Naive thymus-derived CD4-positive, alpha-beta T cell (primary cell): ENCODE measurements around the gene TCF7. TPM values are rescaled to one million over a fixed set of nuclear protein-coding genes. Genes with fewer than 3 reads are reported as not detected.

Experiments used
- ATAC-seq: fragments of 150-1000 bp; cut with Tn5 transposase; 2 replicates; pipeline ENCODE4 v1.10.0; 2021; ENCODE audit warnings: mild to moderate bottlenecking, moderate library complexity
- CTCF ChIA-PET: fragments of 350-600 bp; sonication (Branson Sonifier 250); formaldehyde crosslinking; loops from one replicate; lab custom pipeline; 2021; ENCODE audit warnings: antibody characterized with exemption; lab: Charles Lee
- POLR2A ChIA-PET: fragments of 350-600 bp; sonication (Branson Sonifier 250); formaldehyde crosslinking; loops from one replicate; lab custom pipeline; 2021; ENCODE audit warnings: antibody characterized with exemption, inconsistent platforms; lab: Charles Lee
- DNase-seq, 9 donors: peaks; one replicate each; pipeline versions ENCODE4 v3.0.0 to v3.0.0-alpha.2; 2020 to 2022; ENCODE audit warnings: mixed read lengths in 1 of 9
- H3K27ac ChIP-seq: one replicate; pipeline ENCODE4 v1.7.0; 2013; ENCODE audit warnings: mild to moderate bottlenecking, low read depth, low read length, moderate library complexity
- H3K27me3 ChIP-seq, 2 donors: one replicate each; pipeline ENCODE4 v1.7.0; 2013; ENCODE audit warnings: low read length in 2 of 2, mild to moderate bottlenecking in 2 of 2, moderate library complexity in 2 of 2; ENCODE audit not compliant: control insufficient read depth in 2 of 2, insufficient read depth in 2 of 2
- H3K36me3 ChIP-seq, 3 experiments: 1 replicate in 2 of 3; 2 replicates in 1 of 3; pipeline ENCODE4 v1.7.0; 2013; ENCODE audit warnings: low read length in 3 of 3, mild to moderate bottlenecking in 3 of 3, moderate library complexity in 1 of 3; ENCODE audit not compliant: insufficient read depth in 3 of 3, control insufficient read depth in 2 of 3
- H3K4me1 ChIP-seq, 2 donors: one replicate each; pipeline ENCODE4 v1.7.0; 2013; ENCODE audit warnings: low read length in 2 of 2, mild to moderate bottlenecking in 2 of 2, moderate library complexity in 1 of 2; ENCODE audit not compliant: control insufficient read depth in 2 of 2, insufficient read depth in 2 of 2
- H3K4me3 ChIP-seq: 2 replicates; pipeline ENCODE4 v1.7.0; 2013; ENCODE audit warnings: mild to moderate bottlenecking, low read length
- H3K9me3 ChIP-seq, 3 experiments: 1 replicate in 2 of 3; 2 replicates in 1 of 3; pipeline ENCODE4 v1.7.0; 2013; ENCODE audit warnings: low read length in 3 of 3; ENCODE audit not compliant: control insufficient read depth in 2 of 3
- H3K27ac Mint-ChIP-seq, 9 donors: one replicate each; pipeline ENCODE4 v1.8.0; 2020 to 2022; ENCODE audit warnings: mixed read lengths in 9 of 9, mild to moderate bottlenecking in 8 of 9, moderate library complexity in 5 of 9, inconsistent platforms in 2 of 9
- H3K27me3 Mint-ChIP-seq, 5 donors: one replicate each; pipeline ENCODE4 v1.8.0; 2021 to 2022; ENCODE audit warnings: mixed read lengths in 5 of 5, mild to moderate bottlenecking in 1 of 5
- H3K36me3 Mint-ChIP-seq, 5 donors: one replicate each; pipeline ENCODE4 v1.8.0; 2020 to 2022; ENCODE audit warnings: mixed read lengths in 5 of 5, mild to moderate bottlenecking in 3 of 5, inconsistent platforms in 1 of 5
- H3K4me1 Mint-ChIP-seq, 7 donors: one replicate each; pipeline ENCODE4 v1.8.0; 2020 to 2022; ENCODE audit warnings: mixed read lengths in 7 of 7, mild to moderate bottlenecking in 3 of 7, inconsistent platforms in 1 of 7
- H3K4me3 Mint-ChIP-seq, 10 donors: one replicate each; pipeline ENCODE4 v1.8.0; 2020 to 2022; ENCODE audit warnings: mild to moderate bottlenecking in 10 of 10, mixed read lengths in 10 of 10, moderate library complexity in 6 of 10, inconsistent platforms in 2 of 10
- H3K9me3 Mint-ChIP-seq, 11 donors: one replicate each; pipeline ENCODE4 v1.8.0; 2020 to 2022; ENCODE audit warnings: mixed read lengths in 11 of 11, mild to moderate bottlenecking in 4 of 11, inconsistent platforms in 1 of 11, moderate library complexity in 1 of 11
- intact Hi-C, 2 donors: fragments of 100-400 bp; cut with micrococcal nuclease; formaldehyde crosslinking; loops; one replicate each; pipeline ENCODE4 v1.15.1; 2023
- polyA plus RNA-seq, 2 donors: library from polyadenylated mRNA; unstranded; fragments of 300-500 nt; fragmentation: Illumina TruSeq; gene quantifications; one replicate each; pipeline ENCODE4 v1.2.3, GENCODE V29; 2021
- total RNA-seq, 6 experiments: library from RNA in 5 of 6; stranded (reverse) in 5 of 6; gene quantifications; 1 replicate in 5 of 6; 2 replicates in 1 of 6; pipeline ENCODE4 v1.2.3 and lab custom pipeline; 2021 to 2026

The TCF7 gene
- total and polyA plus RNA-seq, 7 experiments from 2014 or later: 203 to 1,066 (median 560) TPM

GRCh38 chr5:134177369-134178095, 63.1 kb downstream of the TCF7 start:
- Histone ChIP-seq H3K4me1 (peaks cover 22 to 25% of the 10 kb centered on the region in 2 donors), H3K27me3 (no peaks in the 10 kb centered on the region), H3K27ac (peak overlapping the region; percentile 100), H3K4me3 (peak overlapping the region; percentile 96), H3K36me3 (peaks cover 0 to 18% (median under 1%) of the 10 kb centered on the region in 3 experiments), H3K9me3 (no peaks in the 10 kb centered on the region)
- intact Hi-C loops: loop anchor here (1.0 to 5.0 kb wide), 15 partner anchors 15 to 1095 kb away; partner anchors contain the start of genes C5orf15 (in 1 of the 2), C5orf24 (in 1 of the 2), CAMLG (in 1 of the 2) and JADE2 (in 1 of the 2)
- no peak for ATAC-seq
- peak in 2 of 9 donors; percentile 31 to 39 for DNase-seq
- peak overlapping the region; percentile 98 to 99 (median 98) for H3K27ac Mint-ChIP-seq
- CTCF ChIA-PET: interaction anchor here (0.5 to 1.6 kb wide), 4 partner anchors 14 to 150 kb away, joined by 3 to 8 read pairs (median 4); partner anchors contain the start of gene PPP2CA
- POLR2A ChIA-PET: interaction anchor here (0.5 to 12.1 kb wide), 29 partner anchors 8 to 1126 kb away, joined by 3 to 164 read pairs (median 5); partner anchors contain the start of genes CDKL3, HSPA4, PPP2CA and VDAC1
- H3K4me3 Mint-ChIP-seq: peak overlapping the region; percentile 90 to 99 (median 97)
- peaks cover 0 to 12% (median 0%) of the 10 kb centered on the region in 11 donors for H3K9me3 Mint-ChIP-seq
- peaks cover 0 to 12% (median 5%) of the 10 kb centered on the region in 5 donors for H3K36me3 Mint-ChIP-seq
- H3K27me3 Mint-ChIP-seq: peaks cover 0 to 4% (median 0%) of the 10 kb centered on the region in 5 donors
- peaks cover 20 to 31% (median 25%) of the 10 kb centered on the region in 7 donors for H3K4me1 Mint-ChIP-seq

DNA sequence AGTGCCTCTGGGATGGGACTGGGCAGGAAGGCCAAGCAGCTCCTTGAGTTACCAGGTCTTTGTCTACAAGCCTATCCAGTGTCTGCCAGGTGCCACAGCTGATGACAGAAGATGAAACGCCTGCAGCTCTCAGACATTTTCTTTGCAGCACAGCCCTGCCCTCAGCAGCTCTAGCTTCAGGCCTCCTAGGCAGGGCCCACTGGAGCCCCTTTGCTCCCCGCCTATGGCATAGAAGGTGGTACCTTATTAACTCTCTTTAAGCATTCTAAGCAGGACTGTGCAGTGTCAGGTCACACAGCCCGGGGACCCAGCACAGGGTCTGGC, 63.6 kb downstream of the TCF7 start:
- Mint-ChIP-seq H3K27me3 (peaks cover 0 to 4% (median 0%) of the 10 kb centered on the region in 5 donors), H3K27ac (peak overlapping the region in 7 of 9 donors; percentile 98 to 99 (median 98)), H3K9me3 (peaks cover 0 to 10% (median 0%) of the 10 kb centered on the region in 11 donors), H3K36me3 (peaks cover 0 to 10% (median 5%) of the 10 kb centered on the region in 5 donors), H3K4me1 (peaks cover 19 to 27% (median 22%) of the 10 kb centered on the region in 7 donors), H3K4me3 (peak overlapping the region; percentile 90 to 99 (median 97))
- peaks cover 21 to 25% of the 10 kb centered on the region in 2 donors for H3K4me1 ChIP-seq
- no peaks in the 10 kb centered on the region for H3K9me3 ChIP-seq
- ATAC-seq: no peak
- POLR2A ChIA-PET: interaction anchor here (0.5 to 12.1 kb wide), 13 partner anchors 10 to 1126 kb away, joined by 3 to 164 read pairs (median 11); partner anchors contain the start of genes HSPA4, PPP2CA and VDAC1
- H3K27me3 ChIP-seq: no peaks in the 10 kb centered on the region
- CTCF ChIA-PET: interaction anchor here (0.5 to 1.6 kb wide), 3 partner anchors 47 to 151 kb away, joined by 4 to 8 read pairs (median 5); partner anchors contain the start of gene PPP2CA
- intact Hi-C loops: loop anchor here in 1 of 2 donors (5.0 kb wide), 2 partner anchors 669 to 1096 kb away; partner anchors contain the start of gene C5orf24
- DNase-seq: no peak
- H3K36me3 ChIP-seq: peaks cover 0 to 14% (median 0%) of the 10 kb centered on the region in 3 experiments
- no peak overlapping the region for H3K27ac ChIP-seq
- no peak overlapping the region for H3K4me3 ChIP-seq

DNA sequence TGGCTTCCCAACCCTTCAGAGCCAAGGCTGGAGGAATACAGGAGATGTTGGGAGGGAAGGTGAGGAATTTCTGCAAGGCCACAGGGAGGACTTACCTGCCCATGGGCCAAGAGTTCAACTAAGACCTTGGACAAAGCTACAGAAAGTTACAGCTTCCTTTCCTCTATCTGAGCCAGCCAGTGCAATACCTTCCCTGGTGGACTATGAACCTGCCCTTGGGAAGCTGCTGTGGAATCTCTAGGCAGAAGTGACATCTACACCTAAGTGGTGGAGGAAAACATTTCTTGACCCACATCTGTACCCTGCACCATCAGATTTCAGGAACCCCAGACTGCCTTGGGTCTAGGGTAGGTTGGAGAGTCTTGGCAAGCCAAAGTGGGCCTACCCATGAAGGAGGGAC, 69.0 kb downstream of the TCF7 start:
- no peaks in the 10 kb centered on the region for H3K36me3 Mint-ChIP-seq
- H3K27ac ChIP-seq: no peak overlapping the region
- H3K27me3 ChIP-seq: no peaks in the 10 kb centered on the region
- no peaks in the 10 kb centered on the region for H3K4me1 ChIP-seq
- H3K27me3 Mint-ChIP-seq: peaks cover 0 to 4% (median 0%) of the 10 kb centered on the region in 5 donors
- H3K9me3 ChIP-seq: no peaks in the 10 kb centered on the region
- no peak overlapping the region for H3K4me3 Mint-ChIP-seq
- ChIA-PET POLR2A (interaction anchor here (0.6 to 1.2 kb wide), 3 partner anchors 9 to 344 kb away, joined by 3 to 4 read pairs (median 4); partner anchors contain the start of gene PPP2CA), CTCF (interaction anchor here (0.5 to 4.5 kb wide), 11 partner anchors 15 to 683 kb away, joined by 3 to 30 read pairs (median 4); no protein-coding TSS in a partner anchor)
- H3K4me1 Mint-ChIP-seq: peaks cover 0 to 5% (median 0%) of the 10 kb centered on the region in 7 donors
- intact Hi-C loops: no loop called here
- H3K36me3 ChIP-seq: no peaks in the 10 kb centered on the region
- ATAC-seq (no peak), DNase-seq (no peak)
- no peak overlapping the region for H3K4me3 ChIP-seq
- H3K27ac Mint-ChIP-seq: no peak overlapping the region
- H3K9me3 Mint-ChIP-seq: no peaks in the 10 kb centered on the region

GRCh38 chr5:134184155-134185135, 70.0 kb downstream of the TCF7 start:
- POLR2A ChIA-PET: interaction anchor here (0.8 to 3.1 kb wide), 4 partner anchors 14 to 50 kb away, joined by 3 to 16 read pairs (median 4); partner anchors contain the start of gene PPP2CA
- CTCF ChIA-PET: interaction anchor here (0.5 to 4.5 kb wide), 14 partner anchors 9 to 682 kb away, joined by 3 to 30 read pairs (median 3); no protein-coding TSS in a partner anchor

DNA sequence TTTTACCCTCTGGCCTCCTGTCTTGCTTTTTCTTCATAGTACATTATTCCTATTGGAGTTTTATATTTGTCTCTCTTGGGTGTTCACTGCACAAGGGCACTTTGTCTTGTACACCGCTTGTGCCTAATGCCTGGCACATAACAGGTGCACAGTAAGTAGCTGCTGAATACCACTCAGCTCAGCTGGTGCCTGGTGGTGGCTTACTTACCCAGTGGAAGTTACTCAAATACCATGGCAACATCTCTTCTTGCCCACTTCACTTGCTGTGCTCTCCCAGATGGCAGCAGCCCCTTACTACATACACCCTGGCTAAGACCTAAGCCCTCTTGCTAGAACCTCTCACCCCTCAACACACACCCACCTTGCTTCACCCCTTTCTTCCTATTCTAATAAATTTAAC, 73.6 kb downstream of the TCF7 start:
- H3K36me3 ChIP-seq: no peaks in the 10 kb centered on the region
- no peak overlapping the region for H3K27ac ChIP-seq
- Mint-ChIP-seq H3K27ac (peak overlapping the region in 1 of 9 donors; percentile 48), H3K36me3 (peaks cover 0 to 6% (median 0%) of the 10 kb centered on the region in 5 donors), H3K4me1 (peaks cover 0 to 7% (median 0%) of the 10 kb centered on the region in 7 donors), H3K4me3 (no peak overlapping the region), H3K27me3 (no peaks in the 10 kb centered on the region), H3K9me3 (no peaks in the 10 kb centered on the region)
- POLR2A ChIA-PET: interaction anchor here (1.3 to 3.0 kb wide), 2 partner anchors 11 to 38 kb away, joined by 5 to 14 read pairs; partner anchors contain the start of gene SKP1
- ATAC-seq (no peak), DNase-seq (no peak)
- CTCF ChIA-PET: interaction anchor here (0.6 kb wide), 2 partner anchors 21 to 40 kb away, joined by 4 read pairs; no protein-coding TSS in a partner anchor
- H3K4me3 ChIP-seq: no peak overlapping the region
- intact Hi-C loops: no loop called here
- no peaks in the 10 kb centered on the region for H3K4me1 ChIP-seq
- H3K9me3 ChIP-seq: no peaks in the 10 kb centered on the region
- no peaks in the 10 kb centered on the region for H3K27me3 ChIP-seq

More at GRCh38 chr5:134184155-134185135, 70.0 kb downstream of the TCF7 start:
- Histone ChIP-seq H3K27ac (no peak overlapping the region), H3K27me3 (no peaks in the 10 kb centered on the region), H3K36me3 (no peaks in the 10 kb centered on the region), H3K9me3 (no peaks in the 10 kb centered on the region), H3K4me3 (no peak overlapping the region), H3K4me1 (no peaks in the 10 kb centered on the region)
- Mint-ChIP-seq H3K4me3 (no peak overlapping the region), H3K27me3 (peaks cover 0 to 4% (median 0%) of the 10 kb centered on the region in 5 donors), H3K36me3 (no peaks in the 10 kb centered on the region), H3K4me1 (peaks cover 0 to 5% (median 0%) of the 10 kb centered on the region in 7 donors), H3K27ac (peak overlapping the region in 1 of 9 donors; percentile 16), H3K9me3 (no peaks in the 10 kb centered on the region)
- DNase-seq: peak; percentile 52 to 83 (median 65)
- ATAC-seq: peak; percentile 94
- intact Hi-C loops: loop anchor here (1.0 to 2.0 kb wide), 6 partner anchors 42 to 402 kb away; partner anchors contain the start of gene PPP2CA (in 2 of the 2)
